AG04450 (cell line): Measurements from ENCODE around the gene HELZ. TPM values are rescaled to one million over a fixed set of nuclear protein-coding genes. Genes with fewer than 3 reads are reported as not detected.

Experiments used
- CTCF ChIA-PET: fragments of 300-600, 350-600 bp; formaldehyde crosslinking; extraction: SDS; loops from one replicate; lab custom pipeline; 2022; ENCODE audit warnings: antibody characterized with exemption, inconsistent platforms; lab: Charles Lee
- POLR2A ChIA-PET: fragments of 350-600 bp; formaldehyde crosslinking; extraction: SDS; loops from one replicate; lab custom pipeline; 2021; ENCODE audit warnings: antibody characterized with exemption, inconsistent platforms; lab: Yijun Ruan, JAX
- DNase-seq: peaks from one replicate; pipeline ENCODE4 v3.0.0-alpha.2; 2011; ENCODE audit warnings: low read depth, low spot score
- H3K27ac ChIP-seq: one replicate; pipeline ENCODE4 v1.5.1; 2012; ENCODE audit warnings: low read depth, low read length, control low read depth
- H3K27me3 ChIP-seq: one replicate; pipeline ENCODE4 v1.6.0; 2012; ENCODE audit warnings: low read length; ENCODE audit not compliant: control insufficient read depth, insufficient read depth
- H3K4me3 ChIP-seq: 2 replicates; pipeline ENCODE4 v1.5.1; 2011; ENCODE audit warnings: mild to moderate bottlenecking, low read depth, low read length, control low read depth
- H3K9me3 ChIP-seq: 2 replicates; pipeline ENCODE4 v1.5.1; 2012; ENCODE audit warnings: low read length; ENCODE audit not compliant: control insufficient read depth, insufficient read depth
- polyA minus RNA-seq: library from RNA; depleted of rRNA, polyadenylated mRNA; stranded (reverse); fragments of >200 nt; gene quantifications from 2 replicates; pipeline ENCODE4 v1.2.3, GENCODE V29; 2011; rRNA and poly(A)+ RNA removed
- polyA plus RNA-seq: library from polyadenylated mRNA; depleted of rRNA; stranded (reverse); fragments of >200 nt; gene quantifications from 2 replicates; pipeline ENCODE4 v1.2.3, GENCODE V29; 2011; rRNA removed
- TF ChIP-seq, protein P1 (sequence below): IDR thresholded peaks from 2 replicates; pipeline ENCODE4 v1.5.1; 2011; ENCODE audit warnings: low read depth, low read length, control low read depth, inconsistent platforms

The HELZ gene, protein sequence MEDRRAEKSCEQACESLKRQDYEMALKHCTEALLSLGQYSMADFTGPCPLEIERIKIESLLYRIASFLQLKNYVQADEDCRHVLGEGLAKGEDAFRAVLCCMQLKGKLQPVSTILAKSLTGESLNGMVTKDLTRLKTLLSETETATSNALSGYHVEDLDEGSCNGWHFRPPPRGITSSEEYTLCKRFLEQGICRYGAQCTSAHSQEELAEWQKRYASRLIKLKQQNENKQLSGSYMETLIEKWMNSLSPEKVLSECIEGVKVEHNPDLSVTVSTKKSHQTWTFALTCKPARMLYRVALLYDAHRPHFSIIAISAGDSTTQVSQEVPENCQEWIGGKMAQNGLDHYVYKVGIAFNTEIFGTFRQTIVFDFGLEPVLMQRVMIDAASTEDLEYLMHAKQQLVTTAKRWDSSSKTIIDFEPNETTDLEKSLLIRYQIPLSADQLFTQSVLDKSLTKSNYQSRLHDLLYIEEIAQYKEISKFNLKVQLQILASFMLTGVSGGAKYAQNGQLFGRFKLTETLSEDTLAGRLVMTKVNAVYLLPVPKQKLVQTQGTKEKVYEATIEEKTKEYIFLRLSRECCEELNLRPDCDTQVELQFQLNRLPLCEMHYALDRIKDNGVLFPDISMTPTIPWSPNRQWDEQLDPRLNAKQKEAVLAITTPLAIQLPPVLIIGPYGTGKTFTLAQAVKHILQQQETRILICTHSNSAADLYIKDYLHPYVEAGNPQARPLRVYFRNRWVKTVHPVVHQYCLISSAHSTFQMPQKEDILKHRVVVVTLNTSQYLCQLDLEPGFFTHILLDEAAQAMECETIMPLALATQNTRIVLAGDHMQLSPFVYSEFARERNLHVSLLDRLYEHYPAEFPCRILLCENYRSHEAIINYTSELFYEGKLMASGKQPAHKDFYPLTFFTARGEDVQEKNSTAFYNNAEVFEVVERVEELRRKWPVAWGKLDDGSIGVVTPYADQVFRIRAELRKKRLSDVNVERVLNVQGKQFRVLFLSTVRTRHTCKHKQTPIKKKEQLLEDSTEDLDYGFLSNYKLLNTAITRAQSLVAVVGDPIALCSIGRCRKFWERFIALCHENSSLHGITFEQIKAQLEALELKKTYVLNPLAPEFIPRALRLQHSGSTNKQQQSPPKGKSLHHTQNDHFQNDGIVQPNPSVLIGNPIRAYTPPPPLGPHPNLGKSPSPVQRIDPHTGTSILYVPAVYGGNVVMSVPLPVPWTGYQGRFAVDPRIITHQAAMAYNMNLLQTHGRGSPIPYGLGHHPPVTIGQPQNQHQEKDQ (N-terminal part only)
- 23.2 and 28.2 TPM in 2 replicates for polyA plus RNA-seq
- polyA minus RNA-seq, result 53.1 and 65.6 TPM in 2 replicates

- ChIA-PET POLR2A (no interaction called here), CTCF (no interaction called here)
- no peaks in the 10 kb centered on the region; the same call in 1 of the 2 replicates for H3K9me3 ChIP-seq
- DNase-seq, result peak; percentile 62
- TF ChIP-seq, protein P1, sequence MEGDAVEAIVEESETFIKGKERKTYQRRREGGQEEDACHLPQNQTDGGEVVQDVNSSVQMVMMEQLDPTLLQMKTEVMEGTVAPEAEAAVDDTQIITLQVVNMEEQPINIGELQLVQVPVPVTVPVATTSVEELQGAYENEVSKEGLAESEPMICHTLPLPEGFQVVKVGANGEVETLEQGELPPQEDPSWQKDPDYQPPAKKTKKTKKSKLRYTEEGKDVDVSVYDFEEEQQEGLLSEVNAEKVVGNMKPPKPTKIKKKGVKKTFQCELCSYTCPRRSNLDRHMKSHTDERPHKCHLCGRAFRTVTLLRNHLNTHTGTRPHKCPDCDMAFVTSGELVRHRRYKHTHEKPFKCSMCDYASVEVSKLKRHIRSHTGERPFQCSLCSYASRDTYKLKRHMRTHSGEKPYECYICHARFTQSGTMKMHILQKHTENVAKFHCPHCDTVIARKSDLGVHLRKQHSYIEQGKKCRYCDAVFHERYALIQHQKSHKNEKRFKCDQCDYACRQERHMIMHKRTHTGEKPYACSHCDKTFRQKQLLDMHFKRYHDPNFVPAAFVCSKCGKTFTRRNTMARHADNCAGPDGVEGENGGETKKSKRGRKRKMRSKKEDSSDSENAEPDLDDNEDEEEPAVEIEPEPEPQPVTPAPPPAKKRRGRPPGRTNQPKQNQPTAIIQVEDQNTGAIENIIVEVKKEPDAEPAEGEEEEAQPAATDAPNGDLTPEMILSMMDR, result no peak
- peak within 1 kb of the TSS; percentile 82 for H3K4me3 ChIP-seq
- peak within 1 kb of the TSS; percentile 31 for H3K27ac ChIP-seq
- no peaks in the 10 kb centered on the region for H3K27me3 ChIP-seq
These were observed at the start of gene HELZ for GRCh38 chr17:67245073-67245693. Gene HELZ, minus strand, starts transcription at chr17:67245196. Its CDS starts 26,392 bp downstream, at chr17:67218804.

- ChIA-PET POLR2A (no interaction called here), CTCF (interaction anchor here (0.6 to 0.9 kb wide), 4 partner anchors 14 to 277 kb away, joined by 3 to 4 read pairs (median 4); no protein-coding TSS in a partner anchor)
- Histone ChIP-seq H3K4me3 (no peak overlapping the region), H3K9me3 (no peaks in the 10 kb centered on the region; the same call in 1 of the 2 replicates), H3K27ac (no peak overlapping the region), H3K27me3 (no peaks in the 10 kb centered on the region)
- TF ChIP-seq, protein P1, result peak; percentile 62
- no peak for DNase-seq
These were observed 48.5 kb upstream of the HELZ start for GRCh38 chr17:67293251-67294203.

GRCh38 chr17:67290711-67291291 is 45.8 kb upstream of the HELZ start:
- H3K4me3 ChIP-seq, result no peak overlapping the region
- H3K9me3 ChIP-seq, result no peaks in the 10 kb centered on the region; the same call in 1 of the 2 replicates
- no peak for DNase-seq
- ChIA-PET CTCF (interaction anchor here (0.6 to 0.7 kb wide), 2 partner anchors 48 to 197 kb away, joined by 3 to 10 read pairs; no protein-coding TSS in a partner anchor), POLR2A (interaction anchor here (0.7 kb wide), 1 partner anchor 8 kb away, joined by 8 read pairs; no protein-coding TSS in a partner anchor)
- no peak overlapping the region for H3K27ac ChIP-seq
- TF ChIP-seq, protein P1, result no peak
- no peaks in the 10 kb centered on the region for H3K27me3 ChIP-seq
